HCT116 (cell line): ENCODE results near the gene RMDN3. TPM values are rescaled to one million over a fixed set of nuclear protein-coding genes. Genes with fewer than 3 reads are reported as not detected.

Source experiments
- ATAC-seq: fragments of 200-7000 bp; cut with Tn5 transposase; 2 replicates; pipeline ENCODE4 v1.9.1; 2020; ENCODE audit warnings: mild to moderate bottlenecking, moderate library complexity
- BruUV-seq: library from RNA; stranded (reverse); fragments of 400-500 nt; replicated peaks from 2 replicates; lab custom pipeline; 2021; lab: Mats Ljungman, UMichigan
- CTCF ChIA-PET: fragments of 300-600 bp; sonication (Branson Sonifier 250); formaldehyde crosslinking; loops from one replicate; lab custom pipeline; 2021; ENCODE audit warnings: antibody characterized with exemption; lab: Charles Lee
- POLR2A ChIA-PET: fragments of 300-600, 350-600 bp; sonication (Branson Sonifier 250); formaldehyde crosslinking; loops from one replicate; lab custom pipeline; 2021; ENCODE audit warnings: antibody characterized with exemption; lab: Charles Lee
- RAD21 ChIA-PET, 2 experiments: fragments of 300-600 bp; sonication (Branson Sonifier 250); formaldehyde crosslinking; loops; one replicate each; lab custom pipeline; 2023; ENCODE audit warnings: low total read pairs in 2 of 2; ENCODE audit not compliant: uncharacterized antibody in 2 of 2, unreplicated experiment in 2 of 2, low non-redundant PET in 1 of 2; lab: Charles Lee
- DNase-seq: peaks from one replicate; pipeline ENCODE4 v3.0.0-alpha.2; 2010; ENCODE audit warnings: low read depth, low spot score
- H2AFZ ChIP-seq: fragments of 200-600 bp; shearing (Covaris generic), sonication (generic); 2 replicates; pipeline ENCODE4 v1.6.1; 2017; ENCODE audit warnings: low read depth, mixed run types, mixed read lengths, antibody characterized with exemption, low read length; ENCODE audit not compliant: poor library complexity, severe bottlenecking
- H3K27ac ChIP-seq: 2 replicates; pipeline ENCODE4 v1.5.1; 2012; ENCODE audit warnings: low read depth, low read length
- H3K27me3 ChIP-seq: fragments of 200-600 bp; sonication (generic); 2 replicates; pipeline ENCODE4 v1.6.1; 2016; ENCODE audit warnings: mixed run types, low read length, mixed read lengths; ENCODE audit not compliant: insufficient read depth
- H3K36me3 ChIP-seq, 2 experiments: fragments of 200-500 bp in 1 of 2; fragments of 200-600 bp in 1 of 2; sonication (Bioruptor generic) in 1 of 2; sonication (generic) in 1 of 2; 2 replicates each; pipeline versions ENCODE4 v1.5.1 to v1.6.1; 2014 to 2016; ENCODE audit warnings: low read length in 2 of 2, inconsistent platforms in 1 of 2, mixed read lengths in 1 of 2, mixed run types in 1 of 2; ENCODE audit not compliant: insufficient read depth in 2 of 2, control insufficient read depth in 1 of 2
- H3K4me1 ChIP-seq, 2 experiments: fragments of 200-600 bp in 1 of 2; sonication (generic) in 1 of 2; 2 replicates each; pipeline versions ENCODE4 v1.5.1 to v1.6.1; 2012 to 2017; ENCODE audit warnings: low read length in 2 of 2, inconsistent platforms in 1 of 2, mild to moderate bottlenecking in 1 of 2, mixed read lengths in 1 of 2, mixed run types in 1 of 2, moderate library complexity in 1 of 2; ENCODE audit not compliant: insufficient read depth in 2 of 2, control insufficient read depth in 1 of 2
- H3K4me2 ChIP-seq: fragments of 200-600 bp; sonication (generic); 2 replicates; pipeline ENCODE4 v1.6.1; 2017; ENCODE audit warnings: mixed run types, low read length, mixed read lengths
- H3K4me3 ChIP-seq, 2 experiments: fragments of 200-600 bp in 1 of 2; sonication (generic) in 1 of 2; replicated peaks in 1 of 2; 2 replicates each; pipeline ENCODE4 v1.5.1; 2011 to 2016; ENCODE audit warnings: low read length in 2 of 2, control low read depth in 1 of 2, low read depth in 1 of 2, mild to moderate bottlenecking in 1 of 2, mixed read lengths in 1 of 2, mixed run types in 1 of 2
- H3K79me2 ChIP-seq: fragments of 200-600 bp; sonication (generic); 2 replicates; pipeline ENCODE4 v1.6.1; 2017; ENCODE audit warnings: mild to moderate bottlenecking, mixed run types, low read length, moderate library complexity, mixed read lengths; ENCODE audit not compliant: insufficient read depth
- H3K9ac ChIP-seq: fragments of 200-600 bp; sonication (generic); 2 replicates; pipeline ENCODE4 v1.6.1; 2016; ENCODE audit warnings: low read length, mixed read lengths
- H3K9me2 ChIP-seq: fragments of 200-600 bp; sonication (generic), shearing (Covaris generic); 2 replicates; pipeline ENCODE4 v1.6.1; 2017; ENCODE audit warnings: mixed run types, mild to moderate bottlenecking, moderate library complexity; ENCODE audit not compliant: insufficient read depth
- H3K9me3 ChIP-seq, 2 experiments: fragments of 200-500 bp in 1 of 2; fragments of 200-600 bp in 1 of 2; sonication (Bioruptor generic) in 1 of 2; sonication (generic) in 1 of 2; 2 replicates each; pipeline ENCODE4 v1.6.1; 2014 to 2017; ENCODE audit warnings: low read length in 2 of 2, mixed read lengths in 2 of 2, inconsistent platforms in 1 of 2, low read depth in 1 of 2, mild to moderate bottlenecking in 1 of 2, mixed run types in 1 of 2, moderate library complexity in 1 of 2; ENCODE audit not compliant: control insufficient read depth in 1 of 2, insufficient read depth in 1 of 2
- H4K20me1 ChIP-seq: fragments of 200-600 bp; sonication (generic), shearing (Covaris generic); 2 replicates; pipeline ENCODE4 v1.6.1; 2017; ENCODE audit warnings: mixed run types, mild to moderate bottlenecking, moderate library complexity; ENCODE audit not compliant: insufficient read depth
- CTCF ChIP-seq, 3 experiments: fragments of 200-600 bp in 1 of 3; sonication (generic) in 1 of 3; IDR thresholded peaks in 2 of 3; conservative IDR thresholded peaks in 1 of 3; 2 replicates each; pipeline ENCODE4 v1.5.1; 2012 to 2017; ENCODE audit warnings: low read depth in 2 of 3, low read length in 2 of 3, antibody characterized with exemption in 1 of 3, borderline replicate concordance in 1 of 3, control low read depth in 1 of 3, mild to moderate bottlenecking in 1 of 3, mixed read lengths in 1 of 3, mixed run types in 1 of 3, moderate library complexity in 1 of 3; ENCODE audit not compliant: insufficient read depth in 1 of 3
- ZBTB33 ChIP-seq: IDR thresholded peaks from 2 replicates; pipeline ENCODE4 v1.6.1; 2011; ENCODE audit warnings: mild to moderate bottlenecking, low read length, moderate library complexity; ENCODE audit not compliant: insufficient replicate concordance; ENCODE audit errors: extremely low read depth
- intact Hi-C: fragments of 100-400 bp; cut with micrococcal nuclease; formaldehyde crosslinking; loops from 2 replicates; pipeline ENCODE4 v1.10.0; 2022
- total RNA-seq: library from RNA; stranded (reverse); gene quantifications from one replicate; pipeline ENCODE4 v1.2.1, GENCODE V29; 2021; ENCODE audit not compliant: unreplicated experiment

Gene RMDN3
- total RNA-seq, 1 experiment from 2014 or later, result 21.5 TPM

- no peak overlapping the region for H3K9ac ChIP-seq
- TF ChIP-seq CTCF (IDR thresholded peaks at IDR 0.05 in 2 of 3, conservative IDR thresholded peaks at IDR 0.05 in 1 of 3; ENCODE audit: borderline replicate concordance in 1 of 3, insufficient read depth in 1 of 3, low read depth in 2 of 3, low read length in 2 of 3) (no peak), ZBTB33 (no peak)
- TF ChIP-seq, all 23 proteins: peak for 0
- no peak overlapping the region for H2AFZ ChIP-seq
- H3K4me2 ChIP-seq, result no peak overlapping the region
- no peaks in the 10 kb centered on the region for H3K27me3 ChIP-seq
- H3K9me3 ChIP-seq, result no peaks in the 10 kb centered on the region
- H3K27ac ChIP-seq, result no peak overlapping the region
- BruUV-seq, result no TSS peak
- peaks cover 7 to 17% of the 10 kb centered on the region in 2 experiments; a peak in 3 of 4 replicates for H3K4me1 ChIP-seq
- intact Hi-C loops, result no loop called here
- H3K79me2 ChIP-seq, result peaks cover 4% of the 10 kb centered on the region; the same call in 1 of the 2 replicates
- ATAC-seq, result no peak
- ChIA-PET RAD21 (no interaction called here), CTCF (no interaction called here), POLR2A (no interaction called here)
- no peak overlapping the region for H3K4me3 ChIP-seq
- no peaks in the 10 kb centered on the region for H3K9me2 ChIP-seq
- no peak for DNase-seq
- no peaks in the 10 kb centered on the region for H3K36me3 ChIP-seq
- no peaks in the 10 kb centered on the region for H4K20me1 ChIP-seq
These were observed 65.9 kb downstream of the RMDN3 start for GRCh38 chr15:40688932-40689799.

Other genes with a start within 250 kb of the RMDN3 start
- gene CCDC32, start 190.2 kb downstream of the RMDN3 start, total RNA-seq, result 18.6 TPM
- 22.5 TPM for gene RPUSD2, start 186.0 kb downstream of the RMDN3 start, total RNA-seq
- 30.6 TPM for gene KNL1, start 161.0 kb downstream of the RMDN3 start, total RNA-seq
- 20.9 TPM for gene RAD51, start 60.1 kb downstream of the RMDN3 start, total RNA-seq
- gene GCHFR, start 8.8 kb upstream of the RMDN3 start, total RNA-seq, result 1.5 TPM
- gene C15orf62, start 14.7 kb upstream of the RMDN3 start, total RNA-seq, result 0.10 TPM
- gene ZFYVE19, start 51.8 kb upstream of the RMDN3 start, total RNA-seq, result 29.1 TPM
- gene DNAJC17, start 52.2 kb upstream of the RMDN3 start, total RNA-seq, result 36.1 TPM
- not detected for gene PPP1R14D, start 73.5 kb upstream of the RMDN3 start, total RNA-seq
- 123 TPM for gene SPINT1, start 88.8 kb upstream of the RMDN3 start, total RNA-seq
- 6.0 TPM for gene RHOV, start 119.0 kb upstream of the RMDN3 start, total RNA-seq
- gene VPS18, start 139.2 kb upstream of the RMDN3 start, total RNA-seq, result 16.9 TPM
- 1.5 TPM for gene DLL4, start 174.1 kb upstream of the RMDN3 start, total RNA-seq
- gene CHAC1, start 198.2 kb upstream of the RMDN3 start, total RNA-seq, result 58.9 TPM